ENCODE measurements around the gene OR8B3.

Gene OR8B3

DNA sequence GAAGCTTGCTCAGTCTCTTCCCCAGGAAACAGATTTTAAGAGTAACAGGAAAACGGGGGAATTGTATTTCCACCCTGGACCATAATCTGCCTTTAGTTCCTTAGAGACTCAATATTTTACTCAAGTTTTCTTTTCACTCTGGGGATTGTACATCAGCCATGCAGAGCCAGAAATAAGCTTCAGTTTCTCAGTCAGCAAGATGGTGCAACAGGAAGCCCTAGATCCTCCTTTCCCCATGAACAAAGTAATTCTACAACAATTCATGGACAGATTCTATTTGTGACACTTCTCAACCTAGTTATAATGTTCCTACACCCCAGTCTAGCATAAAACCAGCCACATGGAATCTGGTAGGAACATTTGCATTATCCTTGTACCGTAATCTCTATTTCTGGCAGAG, 39.3 kb downstream of the OR8B3 start:
- DNase-seq (ENCODE audit: low read depth, low spot score): no peak

DNA sequence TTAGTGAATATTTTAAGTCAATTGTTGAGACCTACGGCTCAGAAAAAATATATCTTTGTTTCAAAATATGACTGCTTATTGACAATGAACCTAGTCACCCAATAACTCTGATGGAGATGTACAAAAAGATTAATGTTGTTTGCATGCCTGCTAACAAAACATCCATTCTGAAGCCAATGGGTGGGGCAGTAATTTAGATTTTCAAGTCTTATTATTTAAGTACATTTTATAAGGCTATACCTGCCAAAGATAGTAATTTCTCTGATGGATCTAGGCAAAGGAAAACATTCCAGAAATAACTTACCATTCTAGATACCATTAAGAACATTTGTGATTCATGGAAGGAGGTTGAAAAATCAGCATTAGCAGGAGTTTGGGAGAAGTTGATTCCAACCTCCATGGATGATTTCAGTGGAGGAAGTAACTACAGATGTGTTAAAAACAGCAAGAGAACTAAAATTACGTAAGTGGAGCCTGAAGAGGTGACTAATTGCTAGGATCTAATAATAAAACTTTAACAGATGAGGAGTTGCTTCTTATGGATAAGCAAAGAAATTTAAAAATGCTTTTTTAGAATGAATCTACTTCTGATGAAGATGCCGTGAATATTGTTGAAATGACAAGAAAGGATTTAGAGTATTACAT, 52.4 kb downstream of the OR8B3 start:
- no peak for DNase-seq (ENCODE audit: low read depth, low spot score)
